IMR-90 (cell line): ENCODE results near the gene ZYX.

Source experiments
- CEBPB ChIP-seq: IDR thresholded peaks from 2 replicates; pipeline ENCODE4 v1.6.1; 2012; ENCODE audit warnings: low read depth, low read length, improper control_type of control experiment
- CHD1 ChIP-seq: IDR thresholded peaks from 2 replicates; pipeline ENCODE4 v1.6.1; 2012; ENCODE audit warnings: low read depth, low read length, improper control_type of control experiment
- CTCF ChIP-seq: conservative IDR thresholded peaks from 2 replicates; pipeline ENCODE4 v1.5.1; 2012; ENCODE audit warnings: mild to moderate bottlenecking, low read depth, low read length, improper control_type of control experiment
- FOS ChIP-seq: fragments of 150-350 bp; IDR thresholded peaks from 2 replicates; pipeline ENCODE4 v1.6.1; 2016; ENCODE audit warnings: low read depth, low read length
- MAFK ChIP-seq: IDR thresholded peaks from 2 replicates; pipeline ENCODE4 v1.6.1; 2012; ENCODE audit warnings: low read depth, low read length, improper control_type of control experiment
- MAZ ChIP-seq: IDR thresholded peaks from 2 replicates; pipeline ENCODE4 v1.6.1; 2012; ENCODE audit warnings: low read depth, mild to moderate bottlenecking, low read length, improper control_type of control experiment, moderate library complexity, borderline replicate concordance
- MXI1 ChIP-seq: IDR thresholded peaks from 2 replicates; pipeline ENCODE4 v1.6.1; 2012; ENCODE audit warnings: low read depth, mild to moderate bottlenecking, low read length, moderate library complexity, borderline replicate concordance
- POLR2A ChIP-seq: IDR thresholded peaks from 2 replicates; pipeline ENCODE4 v1.6.1; 2012; ENCODE audit warnings: mild to moderate bottlenecking, low read depth, low read length
- RAD21 ChIP-seq: IDR thresholded peaks from 2 replicates; pipeline ENCODE4 v1.6.1; 2012; ENCODE audit warnings: low read length, improper control_type of control experiment
- RCOR1 ChIP-seq: IDR thresholded peaks from 2 replicates; pipeline ENCODE4 v1.6.1; 2012; ENCODE audit warnings: mild to moderate bottlenecking, low read length, improper control_type of control experiment; ENCODE audit not compliant: insufficient replicate concordance
- SMC3 ChIP-seq: fragments of 150-350 bp; IDR thresholded peaks from 2 replicates; pipeline ENCODE4 v1.6.1; 2016; ENCODE audit warnings: low read depth, mild to moderate bottlenecking, antibody characterized with exemption, low read length, moderate library complexity
- USF2 ChIP-seq: fragments of 150-350 bp; IDR thresholded peaks from 2 replicates; pipeline ENCODE4 v1.6.1; 2017; ENCODE audit warnings: mild to moderate bottlenecking, antibody characterized with exemption, low read length, low read depth
- TF ChIP-seq, protein P1 (sequence below): fragments of 150-350 bp; IDR thresholded peaks from 2 replicates; pipeline ENCODE4 v1.6.1; 2016; ENCODE audit warnings: low read depth, mild to moderate bottlenecking, low read length, moderate library complexity, borderline replicate concordance

- TF ChIP-seq CTCF (no peak), SMC3 (no peak), CEBPB (no peak), USF2 (no peak), POLR2A (no peak), MAZ (no peak), FOS (no peak), MXI1 (no peak), CHD1 (no peak), MAFK (no peak), RCOR1 (no peak), RAD21 (no peak)
- TF ChIP-seq, protein P1, sequence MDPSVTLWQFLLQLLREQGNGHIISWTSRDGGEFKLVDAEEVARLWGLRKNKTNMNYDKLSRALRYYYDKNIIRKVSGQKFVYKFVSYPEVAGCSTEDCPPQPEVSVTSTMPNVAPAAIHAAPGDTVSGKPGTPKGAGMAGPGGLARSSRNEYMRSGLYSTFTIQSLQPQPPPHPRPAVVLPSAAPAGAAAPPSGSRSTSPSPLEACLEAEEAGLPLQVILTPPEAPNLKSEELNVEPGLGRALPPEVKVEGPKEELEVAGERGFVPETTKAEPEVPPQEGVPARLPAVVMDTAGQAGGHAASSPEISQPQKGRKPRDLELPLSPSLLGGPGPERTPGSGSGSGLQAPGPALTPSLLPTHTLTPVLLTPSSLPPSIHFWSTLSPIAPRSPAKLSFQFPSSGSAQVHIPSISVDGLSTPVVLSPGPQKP = no peak
Measured at GRCh38 chr7:143354965-143355364, 26.2 kb upstream of the ZYX start.
